IMR-90 (cell line): ENCODE measurements around the gene DYNLL2. TPM values are rescaled to one million over a fixed set of nuclear protein-coding genes. Genes with fewer than 3 reads are reported as not detected.

Source experiments
- ATAC-seq: fragments of 200-7000 bp; cut with Tn5 transposase; 2 replicates; pipeline ENCODE4 v1.9.1; 2020; ENCODE audit warnings: low read depth, mild to moderate bottlenecking, moderate library complexity
- BruUV-seq: library from RNA; stranded (reverse); fragments of 400-500 nt; replicated peaks from 2 replicates; lab custom pipeline; 2021; lab: Mats Ljungman, UMichigan
- CTCF ChIA-PET: fragments of 300-600 bp; formaldehyde crosslinking; extraction: SDS; loops from one replicate; lab custom pipeline; 2021; ENCODE audit warnings: antibody characterized with exemption; lab: Yijun Ruan, JAX
- POLR2A ChIA-PET: fragments of 300-600 bp; sonication (Branson Sonifier 250); formaldehyde crosslinking; loops from one replicate; lab custom pipeline; 2022; ENCODE audit warnings: antibody characterized with exemption; ENCODE audit not compliant: unreplicated experiment; lab: Charles Lee
- DNase-seq: peaks from one replicate; pipeline ENCODE4 v3.0.0; 2013
- H2AFZ ChIP-seq: replicated peaks from 2 replicates; pipeline ENCODE3; 2013; ENCODE audit warnings: low read length, mild to moderate bottlenecking; ENCODE audit not compliant: poor library complexity
- H2AK5ac ChIP-seq: 2 replicates; pipeline ENCODE4 v1.6.1; 2013; ENCODE audit warnings: low read depth, low read length, inconsistent platforms
- H2AK9ac ChIP-seq: replicated peaks from 2 replicates; pipeline ENCODE3; 2013; ENCODE audit warnings: mild to moderate bottlenecking, low read depth, low read length, moderate library complexity; ENCODE audit not compliant: poor library complexity
- H2BK120ac ChIP-seq: 2 replicates; pipeline ENCODE4 v1.6.1; 2013; ENCODE audit warnings: low read depth, low read length, inconsistent platforms
- H2BK15ac ChIP-seq: 3 replicates; pipeline ENCODE4 v1.6.1; 2013; ENCODE audit warnings: low read depth, low read length, inconsistent platforms
- H2BK20ac ChIP-seq: 2 replicates; pipeline ENCODE4 v1.6.1; 2013; ENCODE audit warnings: low read depth, mild to moderate bottlenecking, inconsistent platforms, low read length, moderate library complexity
- H2BK5ac ChIP-seq: 2 replicates; pipeline ENCODE4 v1.6.1; 2013; ENCODE audit warnings: mild to moderate bottlenecking, low read depth, low read length, inconsistent platforms; ENCODE audit not compliant: poor library complexity, severe bottlenecking
- H3K14ac ChIP-seq: replicated peaks from 2 replicates; pipeline ENCODE4 v1.6.1; 2013; ENCODE audit warnings: low read depth, low read length, inconsistent platforms
- H3K18ac ChIP-seq: 2 replicates; pipeline ENCODE4 v1.6.1; 2013; ENCODE audit warnings: low read depth, low read length, control low read depth
- H3K23ac ChIP-seq: 2 replicates; pipeline ENCODE4 v1.6.1; 2013; ENCODE audit warnings: low read depth, low read length, inconsistent platforms
- H3K27ac ChIP-seq: 2 replicates; pipeline ENCODE4 v1.5.1; 2013; ENCODE audit warnings: mild to moderate bottlenecking, control low read depth, low read length; ENCODE audit not compliant: insufficient read depth
- H3K27me3 ChIP-seq: 2 replicates; pipeline ENCODE4 v1.6.1; 2013; ENCODE audit warnings: low read length; ENCODE audit not compliant: control insufficient read depth, insufficient read depth
- H3K36me3 ChIP-seq: 2 replicates; pipeline ENCODE4 v1.6.1; 2013; ENCODE audit warnings: low read length, mixed read lengths; ENCODE audit not compliant: control insufficient read depth, insufficient read depth
- H3K4ac ChIP-seq: 2 replicates; pipeline ENCODE4 v1.6.1; 2013; ENCODE audit warnings: low read depth, low read length, inconsistent platforms
- H3K4me1 ChIP-seq: 2 replicates; pipeline ENCODE4 v1.6.1; 2013; ENCODE audit warnings: low read length, mixed read lengths; ENCODE audit not compliant: control insufficient read depth, insufficient read depth
- H3K4me2 ChIP-seq: 2 replicates; pipeline ENCODE4 v1.6.1; 2013; ENCODE audit warnings: low read depth, mild to moderate bottlenecking, control low read depth, low read length, moderate library complexity
- H3K4me3 ChIP-seq: 2 replicates; pipeline ENCODE4 v1.5.1; 2013; ENCODE audit warnings: low read depth, mild to moderate bottlenecking, control low read depth, low read length, moderate library complexity; ENCODE audit not compliant: insufficient read depth
- H3K56ac ChIP-seq: 2 replicates; pipeline ENCODE4 v1.6.1; 2013; ENCODE audit warnings: low read length, inconsistent platforms; ENCODE audit not compliant: insufficient read depth; ENCODE audit errors: extremely low read depth
- H3K79me1 ChIP-seq, 2 experiments: 2 replicates each; pipeline ENCODE4 v1.6.1; 2013; ENCODE audit warnings: low read length in 2 of 2, inconsistent platforms in 1 of 2, low read depth in 1 of 2
- H3K9ac ChIP-seq: 2 replicates; pipeline ENCODE4 v1.6.1; 2013; ENCODE audit warnings: low read depth, low read length, control low read depth
- H3K9me1 ChIP-seq: 2 replicates; pipeline ENCODE4 v1.6.1; 2013; ENCODE audit warnings: low read length, inconsistent platforms; ENCODE audit not compliant: insufficient read depth
- H3K9me3 ChIP-seq: 2 replicates; pipeline ENCODE4 v1.6.1; 2013; ENCODE audit warnings: low read length; ENCODE audit not compliant: control insufficient read depth, insufficient read depth
- H4K20me1 ChIP-seq: 2 replicates; pipeline ENCODE4 v1.6.1; 2013; ENCODE audit warnings: low read length, inconsistent platforms; ENCODE audit not compliant: insufficient read depth
- H4K5ac ChIP-seq: 2 replicates; pipeline ENCODE4 v1.6.1; 2013; ENCODE audit warnings: mild to moderate bottlenecking, low read depth, low read length, control low read depth
- H4K8ac ChIP-seq, 2 experiments: 2 replicates each; pipeline ENCODE4 v1.6.1; 2013; ENCODE audit warnings: low read depth in 2 of 2, low read length in 2 of 2, control low read depth in 1 of 2, inconsistent platforms in 1 of 2
- H4K91ac ChIP-seq: 2 replicates; pipeline ENCODE4 v1.6.1; 2013; ENCODE audit warnings: low read depth, low read length, inconsistent platforms; ENCODE audit not compliant: insufficient read depth
- BHLHE40 ChIP-seq: fragments of 150-350 bp; IDR thresholded peaks from 2 replicates; pipeline ENCODE4 v1.6.1; 2016; ENCODE audit warnings: mild to moderate bottlenecking, low read depth, low read length
- CEBPB ChIP-seq: IDR thresholded peaks from 2 replicates; pipeline ENCODE4 v1.6.1; 2012; ENCODE audit warnings: low read depth, low read length, improper control_type of control experiment
- CHD1 ChIP-seq: IDR thresholded peaks from 2 replicates; pipeline ENCODE4 v1.6.1; 2012; ENCODE audit warnings: low read depth, low read length, improper control_type of control experiment
- FOS ChIP-seq: fragments of 150-350 bp; IDR thresholded peaks from 2 replicates; pipeline ENCODE4 v1.6.1; 2016; ENCODE audit warnings: low read depth, low read length
- MAFK ChIP-seq: IDR thresholded peaks from 2 replicates; pipeline ENCODE4 v1.6.1; 2012; ENCODE audit warnings: low read depth, low read length, improper control_type of control experiment
- MAZ ChIP-seq: IDR thresholded peaks from 2 replicates; pipeline ENCODE4 v1.6.1; 2012; ENCODE audit warnings: low read depth, mild to moderate bottlenecking, low read length, improper control_type of control experiment, moderate library complexity, borderline replicate concordance
- MXI1 ChIP-seq: IDR thresholded peaks from 2 replicates; pipeline ENCODE4 v1.6.1; 2012; ENCODE audit warnings: low read depth, mild to moderate bottlenecking, low read length, moderate library complexity, borderline replicate concordance
- NFE2L2 ChIP-seq: fragments of 150-350 bp; IDR thresholded peaks from 2 replicates; pipeline ENCODE4 v1.6.1; 2016; ENCODE audit warnings: low read depth, mild to moderate bottlenecking, low read length
- POLR2A ChIP-seq: IDR thresholded peaks from 2 replicates; pipeline ENCODE4 v1.6.1; 2012; ENCODE audit warnings: mild to moderate bottlenecking, low read depth, low read length
- RAD21 ChIP-seq: IDR thresholded peaks from 2 replicates; pipeline ENCODE4 v1.6.1; 2012; ENCODE audit warnings: low read length, improper control_type of control experiment
- RCOR1 ChIP-seq: IDR thresholded peaks from 2 replicates; pipeline ENCODE4 v1.6.1; 2012; ENCODE audit warnings: mild to moderate bottlenecking, low read length, improper control_type of control experiment; ENCODE audit not compliant: insufficient replicate concordance
- RFX5 ChIP-seq: IDR thresholded peaks from 2 replicates; pipeline ENCODE4 v1.8.0; 2012; ENCODE audit warnings: low read depth, mild to moderate bottlenecking, low read length, moderate library complexity
- SMC3 ChIP-seq: fragments of 150-350 bp; IDR thresholded peaks from 2 replicates; pipeline ENCODE4 v1.6.1; 2016; ENCODE audit warnings: low read depth, mild to moderate bottlenecking, antibody characterized with exemption, low read length, moderate library complexity
- WGBS, 2 experiments: methylation state at CpG; one replicate each; pipeline versions ENCODE4 v1.1.5 to v1.1.7; 2013; ENCODE audit warnings: missing lambda C conversion rate in 2 of 2; ENCODE audit not compliant: insufficient read length in 1 of 2; ENCODE audit errors: extremely low coverage in 2 of 2; 5-methylcytosine and 5-hydroxymethylcytosine counted together
- dilution Hi-C: fragments of 300-500 bp; cut with HindIII; formaldehyde crosslinking; loops from one replicate; pipeline ENCODE4 v1.14.3; 2018; ENCODE audit warnings: low sequenced_read_pairs; ENCODE audit not compliant: unreplicated experiment
- in situ Hi-C: fragments of 300-500 bp; cut with MboI; formaldehyde crosslinking; loops from 3 replicates; pipeline ENCODE4 v1.14.3; 2019; ENCODE audit warnings: low sequenced_read_pairs, inconsistent platforms, mixed read lengths
- intact Hi-C: fragments of 100-400 bp; cut with micrococcal nuclease; formaldehyde crosslinking; loops from 2 replicates; pipeline ENCODE4 v1.10.0; 2022
- polyA plus RNA-seq, 3 experiments: library from polyadenylated mRNA; depleted of rRNA; stranded (reverse); fragments of >200 nt; gene quantifications; 2 replicates each; pipeline ENCODE4 v1.2.3, GENCODE V29; 2012; ENCODE audit warnings: low replicate concordance in 1 of 3
- total RNA-seq: library from RNA; depleted of rRNA; stranded (reverse); fragments of >200 nt; gene quantifications from 2 replicates; pipeline ENCODE4 v1.2.3, GENCODE V29; 2012
- TF ChIP-seq, protein P1 (sequence below): fragments of 150-350 bp; IDR thresholded peaks from 2 replicates; pipeline ENCODE4 v1.6.1; 2016; ENCODE audit warnings: low read depth, mild to moderate bottlenecking, low read length, moderate library complexity, borderline replicate concordance
- TF ChIP-seq, protein P2 (sequence below): conservative IDR thresholded peaks from 2 replicates; pipeline ENCODE4 v1.5.1; 2012; ENCODE audit warnings: mild to moderate bottlenecking, low read depth, low read length, improper control_type of control experiment
- TF ChIP-seq, protein P3 (sequence below): fragments of 150-350 bp; IDR thresholded peaks from 2 replicates; pipeline ENCODE4 v1.6.1; 2017; ENCODE audit warnings: mild to moderate bottlenecking, antibody characterized with exemption, low read length, low read depth

DYNLL2 gene
- total and polyA plus RNA-seq, 2 of the 4 experiments (the other 2 are of a cell fraction), result 9.1 to 14.2 TPM

DNA sequence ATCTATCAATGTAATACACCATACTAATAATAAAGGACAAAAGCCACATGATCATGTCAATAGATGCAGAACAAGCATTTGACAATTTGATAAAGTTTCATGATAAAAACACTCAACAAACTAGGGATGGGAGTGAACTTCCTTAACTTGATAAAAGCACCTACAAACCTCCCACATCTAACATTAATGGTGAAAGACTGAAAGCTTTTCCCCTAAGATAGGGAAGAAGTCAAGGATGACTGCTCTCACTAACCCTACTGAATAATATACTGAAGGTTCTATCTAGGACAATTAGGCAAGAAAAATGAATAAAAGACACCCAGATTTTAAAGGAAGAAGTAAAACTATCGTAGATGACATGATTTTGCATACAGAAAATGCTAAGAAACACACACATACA, 10.4 kb upstream of the DYNLL2 start:
- POLR2A ChIA-PET, result no interaction called here

More for the DNA sequence above, 10.4 kb upstream of the DYNLL2 start:
- no peaks in the 10 kb centered on the region for H3K9me1 ChIP-seq
- no peaks in the 10 kb centered on the region for H3K79me1 ChIP-seq
- in situ Hi-C loops (no loop called here), dilution Hi-C loops (no loop called here), intact Hi-C loops (no loop called here)
- no peaks in the 10 kb centered on the region for H3K36me3 ChIP-seq
- BruUV-seq, result no TSS peak
- WGBS, 2 experiments, result no CpG with 5 or more reads among the region's 1 CpG
- H3K4me3 ChIP-seq, result no peak overlapping the region
- H3K4ac ChIP-seq, result no peak overlapping the region
- H3K4me1 ChIP-seq, result no peaks in the 10 kb centered on the region
- no peak overlapping the region for H2BK15ac ChIP-seq
- H3K56ac ChIP-seq, result no peak overlapping the region
- H3K9me3 ChIP-seq, result no peaks in the 10 kb centered on the region
- no peak overlapping the region for H3K9ac ChIP-seq
- no peak overlapping the region for H4K8ac ChIP-seq
- CTCF ChIA-PET, result no interaction called here
- H3K18ac ChIP-seq, result no peak overlapping the region
- no peak overlapping the region for H2BK5ac ChIP-seq
- no peak overlapping the region for H2BK20ac ChIP-seq
- TF ChIP-seq POLR2A (no peak), SMC3 (no peak), MAZ (no peak), MAFK (no peak), BHLHE40 (no peak), RAD21 (no peak), MXI1 (no peak), CEBPB (no peak), CHD1 (no peak), FOS (no peak), NFE2L2 (no peak), RCOR1 (no peak), RFX5 (no peak)
- TF ChIP-seq, protein P1, sequence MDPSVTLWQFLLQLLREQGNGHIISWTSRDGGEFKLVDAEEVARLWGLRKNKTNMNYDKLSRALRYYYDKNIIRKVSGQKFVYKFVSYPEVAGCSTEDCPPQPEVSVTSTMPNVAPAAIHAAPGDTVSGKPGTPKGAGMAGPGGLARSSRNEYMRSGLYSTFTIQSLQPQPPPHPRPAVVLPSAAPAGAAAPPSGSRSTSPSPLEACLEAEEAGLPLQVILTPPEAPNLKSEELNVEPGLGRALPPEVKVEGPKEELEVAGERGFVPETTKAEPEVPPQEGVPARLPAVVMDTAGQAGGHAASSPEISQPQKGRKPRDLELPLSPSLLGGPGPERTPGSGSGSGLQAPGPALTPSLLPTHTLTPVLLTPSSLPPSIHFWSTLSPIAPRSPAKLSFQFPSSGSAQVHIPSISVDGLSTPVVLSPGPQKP, result no peak
- TF ChIP-seq, protein P2, sequence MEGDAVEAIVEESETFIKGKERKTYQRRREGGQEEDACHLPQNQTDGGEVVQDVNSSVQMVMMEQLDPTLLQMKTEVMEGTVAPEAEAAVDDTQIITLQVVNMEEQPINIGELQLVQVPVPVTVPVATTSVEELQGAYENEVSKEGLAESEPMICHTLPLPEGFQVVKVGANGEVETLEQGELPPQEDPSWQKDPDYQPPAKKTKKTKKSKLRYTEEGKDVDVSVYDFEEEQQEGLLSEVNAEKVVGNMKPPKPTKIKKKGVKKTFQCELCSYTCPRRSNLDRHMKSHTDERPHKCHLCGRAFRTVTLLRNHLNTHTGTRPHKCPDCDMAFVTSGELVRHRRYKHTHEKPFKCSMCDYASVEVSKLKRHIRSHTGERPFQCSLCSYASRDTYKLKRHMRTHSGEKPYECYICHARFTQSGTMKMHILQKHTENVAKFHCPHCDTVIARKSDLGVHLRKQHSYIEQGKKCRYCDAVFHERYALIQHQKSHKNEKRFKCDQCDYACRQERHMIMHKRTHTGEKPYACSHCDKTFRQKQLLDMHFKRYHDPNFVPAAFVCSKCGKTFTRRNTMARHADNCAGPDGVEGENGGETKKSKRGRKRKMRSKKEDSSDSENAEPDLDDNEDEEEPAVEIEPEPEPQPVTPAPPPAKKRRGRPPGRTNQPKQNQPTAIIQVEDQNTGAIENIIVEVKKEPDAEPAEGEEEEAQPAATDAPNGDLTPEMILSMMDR, result no peak
- TF ChIP-seq, protein P3, sequence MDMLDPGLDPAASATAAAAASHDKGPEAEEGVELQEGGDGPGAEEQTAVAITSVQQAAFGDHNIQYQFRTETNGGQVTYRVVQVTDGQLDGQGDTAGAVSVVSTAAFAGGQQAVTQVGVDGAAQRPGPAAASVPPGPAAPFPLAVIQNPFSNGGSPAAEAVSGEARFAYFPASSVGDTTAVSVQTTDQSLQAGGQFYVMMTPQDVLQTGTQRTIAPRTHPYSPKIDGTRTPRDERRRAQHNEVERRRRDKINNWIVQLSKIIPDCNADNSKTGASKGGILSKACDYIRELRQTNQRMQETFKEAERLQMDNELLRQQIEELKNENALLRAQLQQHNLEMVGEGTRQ, result no peak
- no peak overlapping the region for H4K91ac ChIP-seq
- no peak overlapping the region for H3K27ac ChIP-seq
- no peak overlapping the region for H2AK5ac ChIP-seq
- no peak overlapping the region for H3K14ac ChIP-seq
- H3K27me3 ChIP-seq, result peaks cover 10% of the 10 kb centered on the region
- no peaks in the 10 kb centered on the region for H4K20me1 ChIP-seq
- H2AK9ac ChIP-seq, result no peak overlapping the region
- no peak overlapping the region for H2BK120ac ChIP-seq
- no peak overlapping the region for H3K4me2 ChIP-seq
- no peak overlapping the region for H2AFZ ChIP-seq
- DNase-seq (no peak), ATAC-seq (no peak)
- H3K23ac ChIP-seq, result no peak overlapping the region
- H4K5ac ChIP-seq, result no peak overlapping the region
